Activated CD4-positive, alpha-beta T cell treated with anti-CD3 and anti-CD28 coated beads for 36 hours (primary cell): ENCODE measurements around the gene KCNMA1. TPM values are rescaled to one million over a fixed set of nuclear protein-coding genes. Genes with fewer than 3 reads are reported as not detected.
"Not testable (repeated sequence)": the region's sequence is repeated elsewhere in the genome, so short reads cannot be mapped to it uniquely, and the experiment has no call there.

Source experiments
- ATAC-seq: fragments of 200-7000 bp; cut with Tn5 transposase; one replicate; pipeline ENCODE4 v1.10.0; 2021; ENCODE audit warnings: mild to moderate bottlenecking, moderate library complexity
- CTCF ChIA-PET: fragments of 350-600 bp; sonication (Branson Sonifier 250); formaldehyde crosslinking; loops from one replicate; lab custom pipeline; 2021; ENCODE audit warnings: antibody characterized with exemption; lab: Charles Lee
- POLR2A ChIA-PET: fragments of 350-600 bp; sonication (Branson Sonifier 250); formaldehyde crosslinking; loops from one replicate; lab custom pipeline; 2021; ENCODE audit warnings: antibody characterized with exemption, inconsistent platforms; lab: Charles Lee
- DNase-seq: peaks from one replicate; pipeline ENCODE4 v3.0.0-alpha.2; 2020
- H3K27ac Mint-ChIP-seq: one replicate; pipeline ENCODE4 v1.8.0; 2021; ENCODE audit warnings: mixed read lengths
- H3K27me3 Mint-ChIP-seq: one replicate; pipeline ENCODE4 v1.8.0; 2021; ENCODE audit warnings: mixed read lengths
- H3K36me3 Mint-ChIP-seq: one replicate; pipeline ENCODE4 v1.8.0; 2021; ENCODE audit warnings: low read depth, mixed read lengths
- H3K4me1 Mint-ChIP-seq: one replicate; pipeline ENCODE4 v1.8.0; 2021; ENCODE audit warnings: mixed read lengths
- H3K4me3 Mint-ChIP-seq: one replicate; pipeline ENCODE4 v1.8.0; 2021; ENCODE audit warnings: mild to moderate bottlenecking, moderate library complexity, mixed read lengths
- H3K9me3 Mint-ChIP-seq: one replicate; pipeline ENCODE4 v1.8.0; 2021; ENCODE audit warnings: low read depth, mixed read lengths
- intact Hi-C, 2 experiments: fragments of 100-400 bp; cut with DNase I in 1 of 2; cut with micrococcal nuclease in 1 of 2; formaldehyde crosslinking; loops; one replicate each; pipeline versions ENCODE4 v1.14.2 to v1.15.1; 2022 to 2024; cut with DNase I, micrococcal nuclease
- total RNA-seq, 2 experiments: library from RNA; stranded (reverse); gene quantifications; one replicate each; pipeline ENCODE4 v1.2.3, GENCODE V29; 2021

KCNMA1 gene
- total RNA-seq, 2 experiments from 2014 or later: 0.18 TPM; not detected in 1

GRCh38 chr10:77347052-77347451, 290.6 kb downstream of the KCNMA1 start:
- no peak for DNase-seq
- CTCF ChIA-PET: no interaction called here
- H3K4me3 Mint-ChIP-seq: no peak overlapping the region
- ATAC-seq: no peak
- no peak overlapping the region for H3K27ac Mint-ChIP-seq
- peaks cover 2% of the 10 kb centered on the region for H3K27me3 Mint-ChIP-seq
- H3K36me3 Mint-ChIP-seq: no peaks in the 10 kb centered on the region
- no peaks in the 10 kb centered on the region for H3K9me3 Mint-ChIP-seq
- POLR2A ChIA-PET: no interaction called here
- intact Hi-C loops: no loop called here
- no peaks in the 10 kb centered on the region for H3K4me1 Mint-ChIP-seq

- ATAC-seq (no peak), DNase-seq (no peak)
- ChIA-PET CTCF (no interaction called here), POLR2A (no interaction called here)
- H3K4me1 Mint-ChIP-seq: no peaks in the 10 kb centered on the region
- no peaks in the 10 kb centered on the region for H3K27me3 Mint-ChIP-seq
- H3K27ac Mint-ChIP-seq: no peak overlapping the region
- H3K4me3 Mint-ChIP-seq: no peak overlapping the region
- no peaks in the 10 kb centered on the region for H3K9me3 Mint-ChIP-seq
- no peaks in the 10 kb centered on the region for H3K36me3 Mint-ChIP-seq
- intact Hi-C loops: no loop called here
Measured at GRCh38 chr10:77341055-77341454, 296.6 kb downstream of the KCNMA1 start.

- ATAC-seq, H3K4me3 Mint-ChIP-seq, CTCF ChIA-PET, H3K36me3 Mint-ChIP-seq, H3K4me1 Mint-ChIP-seq, H3K27me3 Mint-ChIP-seq, H3K9me3 Mint-ChIP-seq, intact Hi-C loops, H3K27ac Mint-ChIP-seq, DNase-seq, POLR2A ChIA-PET: not testable (repeated sequence)
Measured at GRCh38 chr10:77339872-77340271, 297.7 kb downstream of the KCNMA1 start.

- no peak for ATAC-seq
- intact Hi-C loops: no loop called here
- ChIA-PET POLR2A (no interaction called here), CTCF (no interaction called here)
- Mint-ChIP-seq H3K4me1 (no peaks in the 10 kb centered on the region), H3K27ac (no peak overlapping the region), H3K36me3 (no peaks in the 10 kb centered on the region), H3K27me3 (no peaks in the 10 kb centered on the region), H3K4me3 (no peak overlapping the region), H3K9me3 (no peaks in the 10 kb centered on the region)
- DNase-seq: no peak
Measured at GRCh38 chr10:77339166-77339565, 298.4 kb downstream of the KCNMA1 start.

- ATAC-seq: no peak
- H3K36me3 Mint-ChIP-seq: no peaks in the 10 kb centered on the region
- ChIA-PET CTCF (no interaction called here), POLR2A (no interaction called here)
- H3K27ac Mint-ChIP-seq: no peak overlapping the region
- H3K9me3 Mint-ChIP-seq: no peaks in the 10 kb centered on the region
- H3K27me3 Mint-ChIP-seq: no peaks in the 10 kb centered on the region
- intact Hi-C loops: no loop called here
- no peaks in the 10 kb centered on the region for H3K4me1 Mint-ChIP-seq
- DNase-seq: no peak
- H3K4me3 Mint-ChIP-seq: no peak overlapping the region
Measured at GRCh38 chr10:77338143-77338542, 299.5 kb downstream of the KCNMA1 start.

- ChIA-PET CTCF (no interaction called here), POLR2A (no interaction called here)
- Mint-ChIP-seq H3K27me3 (peaks cover 3% of the 10 kb centered on the region), H3K4me3 (no peak overlapping the region), H3K36me3 (no peaks in the 10 kb centered on the region), H3K4me1 (no peaks in the 10 kb centered on the region), H3K27ac (no peak overlapping the region), H3K9me3 (no peaks in the 10 kb centered on the region)
- ATAC-seq (no peak), DNase-seq (no peak)
- intact Hi-C loops: no loop called here
Measured at GRCh38 chr10:77334501-77334900, 303.1 kb downstream of the KCNMA1 start.

- DNase-seq (no peak), ATAC-seq (no peak)
- H3K36me3 Mint-ChIP-seq: no peaks in the 10 kb centered on the region
- H3K9me3 Mint-ChIP-seq: no peaks in the 10 kb centered on the region
- no peak overlapping the region for H3K27ac Mint-ChIP-seq
- no peaks in the 10 kb centered on the region for H3K4me1 Mint-ChIP-seq
- no peak overlapping the region for H3K4me3 Mint-ChIP-seq
- POLR2A ChIA-PET: no interaction called here
- CTCF ChIA-PET: no interaction called here
- intact Hi-C loops: no loop called here
- H3K27me3 Mint-ChIP-seq: peaks cover 3% of the 10 kb centered on the region
Measured at GRCh38 chr10:77333610-77334340, 303.8 kb downstream of the KCNMA1 start.

- intact Hi-C loops: no loop called here
- POLR2A ChIA-PET: no interaction called here
- Mint-ChIP-seq H3K4me1 (no peaks in the 10 kb centered on the region), H3K27ac (no peak overlapping the region), H3K4me3 (no peak overlapping the region), H3K9me3 (peaks cover 4% of the 10 kb centered on the region), H3K36me3 (no peaks in the 10 kb centered on the region), H3K27me3 (peaks cover 3% of the 10 kb centered on the region)
- DNase-seq: no peak
- ATAC-seq: no peak
- CTCF ChIA-PET: no interaction called here
Measured at GRCh38 chr10:77332256-77332655, 305.4 kb downstream of the KCNMA1 start.

GRCh38 chr10:77328272-77328816, 309.3 kb downstream of the KCNMA1 start:
- H3K4me3 Mint-ChIP-seq: no peak overlapping the region
- intact Hi-C loops: no loop called here
- peaks cover 4% of the 10 kb centered on the region for H3K9me3 Mint-ChIP-seq
- H3K27me3 Mint-ChIP-seq: peaks cover 4% of the 10 kb centered on the region
- no peak overlapping the region for H3K27ac Mint-ChIP-seq
- no peaks in the 10 kb centered on the region for H3K4me1 Mint-ChIP-seq
- DNase-seq (peak; percentile 41), ATAC-seq (no peak)
- POLR2A ChIA-PET: no interaction called here
- H3K36me3 Mint-ChIP-seq: no peaks in the 10 kb centered on the region
- CTCF ChIA-PET: no interaction called here

- POLR2A ChIA-PET: no interaction called here
- no peaks in the 10 kb centered on the region for H3K4me1 Mint-ChIP-seq
- peaks cover 4% of the 10 kb centered on the region for H3K9me3 Mint-ChIP-seq
- H3K36me3 Mint-ChIP-seq: no peaks in the 10 kb centered on the region
- CTCF ChIA-PET: no interaction called here
- intact Hi-C loops: no loop called here
- H3K4me3 Mint-ChIP-seq: no peak overlapping the region
- DNase-seq (no peak), ATAC-seq (no peak)
- no peak overlapping the region for H3K27ac Mint-ChIP-seq
- H3K27me3 Mint-ChIP-seq: peaks cover 2% of the 10 kb centered on the region
Measured at GRCh38 chr10:77325233-77325537, 312.4 kb downstream of the KCNMA1 start.

GRCh38 chr10:77321838-77322237, 315.8 kb downstream of the KCNMA1 start:
- Mint-ChIP-seq H3K4me1 (no peaks in the 10 kb centered on the region), H3K27me3 (peaks cover 4% of the 10 kb centered on the region), H3K9me3 (no peaks in the 10 kb centered on the region), H3K27ac (no peak overlapping the region), H3K4me3 (no peak overlapping the region), H3K36me3 (no peaks in the 10 kb centered on the region)
- intact Hi-C loops: no loop called here
- ChIA-PET POLR2A (no interaction called here), CTCF (no interaction called here)
- no peak for ATAC-seq
- no peak for DNase-seq

GRCh38 chr10:77320971-77321471, 316.6 kb downstream of the KCNMA1 start:
- H3K9me3 Mint-ChIP-seq: no peaks in the 10 kb centered on the region
- H3K27ac Mint-ChIP-seq: no peak overlapping the region
- intact Hi-C loops: no loop called here
- peaks cover 3% of the 10 kb centered on the region for H3K27me3 Mint-ChIP-seq
- ChIA-PET CTCF (no interaction called here), POLR2A (no interaction called here)
- no peak overlapping the region for H3K4me3 Mint-ChIP-seq
- H3K4me1 Mint-ChIP-seq: no peaks in the 10 kb centered on the region
- ATAC-seq: no peak
- no peaks in the 10 kb centered on the region for H3K36me3 Mint-ChIP-seq
- no peak for DNase-seq
